Endodermal cell (in vitro differentiated cells): Measurements from ENCODE around the gene ZFAND3. TPM values are rescaled to one million over a fixed set of nuclear protein-coding genes. Genes with fewer than 3 reads are reported as not detected.

Experiments
- DNase-seq: peaks from one replicate; pipeline ENCODE4 v3.0.0-alpha.2; 2017
- H3K27ac ChIP-seq: 2 replicates; pipeline ENCODE4 v1.5.1; 2013; ENCODE audit warnings: mild to moderate bottlenecking, low read depth, low read length, moderate library complexity
- H3K27me3 ChIP-seq: 2 replicates; pipeline ENCODE4 v1.6.1; 2013; ENCODE audit warnings: mild to moderate bottlenecking, low read length, moderate library complexity; ENCODE audit not compliant: insufficient read depth, control insufficient read depth, poor library complexity, severe bottlenecking
- H3K36me3 ChIP-seq: 2 replicates; pipeline ENCODE4 v1.7.0; 2013; ENCODE audit warnings: mild to moderate bottlenecking, low read length, moderate library complexity; ENCODE audit not compliant: control insufficient read depth, insufficient read depth
- H3K4me1 ChIP-seq: one replicate; pipeline ENCODE4 v1.7.0; 2013; ENCODE audit warnings: low read length; ENCODE audit not compliant: control insufficient read depth, insufficient read depth
- H3K4me3 ChIP-seq: 2 replicates; pipeline ENCODE4 v1.5.1; 2013; ENCODE audit warnings: mild to moderate bottlenecking, low read length, moderate library complexity
- H3K9ac ChIP-seq: 2 replicates; pipeline ENCODE4 v1.6.1; 2013; ENCODE audit warnings: mild to moderate bottlenecking, low read length, moderate library complexity; ENCODE audit not compliant: poor library complexity, severe bottlenecking; ENCODE audit errors: extremely low read depth
- H3K9me3 ChIP-seq: 2 replicates; pipeline ENCODE4 v1.6.1; 2013; ENCODE audit warnings: mild to moderate bottlenecking, low read length, moderate library complexity; ENCODE audit not compliant: control insufficient read depth
- H3K27ac Mint-ChIP-seq: 2 replicates; pipeline ENCODE4 v1.8.0; 2020; ENCODE audit warnings: mixed read lengths
- H3K27me3 Mint-ChIP-seq: 2 replicates; pipeline ENCODE4 v1.8.0; 2021; ENCODE audit warnings: mild to moderate bottlenecking, mixed read lengths; ENCODE audit not compliant: insufficient read depth
- H3K36me3 Mint-ChIP-seq: 2 replicates; pipeline ENCODE4 v1.8.0; 2020; ENCODE audit warnings: low read depth, mixed read lengths
- H3K4me1 Mint-ChIP-seq: 2 replicates; pipeline ENCODE4 v1.8.0; 2020; ENCODE audit warnings: mixed read lengths
- H3K4me3 Mint-ChIP-seq: 2 replicates; pipeline ENCODE4 v1.8.0; 2020; ENCODE audit warnings: mild to moderate bottlenecking, moderate library complexity, mixed read lengths
- H3K9me3 Mint-ChIP-seq: 2 replicates; pipeline ENCODE4 v1.8.0; 2020; ENCODE audit warnings: mild to moderate bottlenecking, mixed read lengths
- CTCF ChIP-seq: fragments of 200-600 bp; sonication (generic); conservative IDR thresholded peaks from 2 replicates; pipeline ENCODE4 v1.5.0; 2021; ENCODE audit warnings: antibody characterized with exemption, mild to moderate bottlenecking
- WGBS, 2 experiments: methylation state at CpG; one replicate each; pipeline versions ENCODE4 v1.1.5 to v1.1.7; 2013; ENCODE audit warnings: missing lambda C conversion rate in 2 of 2, mixed read lengths in 1 of 2; ENCODE audit not compliant: insufficient coverage in 1 of 2, insufficient read length in 1 of 2; 5-methylcytosine and 5-hydroxymethylcytosine counted together
- total RNA-seq, 2 donors: library from RNA; stranded (reverse); fragmentation: NEBNext Ultra II Directional in 1 of 2; extraction: Animal tissue kit (Norgen Biotek cat#: 25700) in 1 of 2; gene quantifications; 2 replicates in 1 of 2; 3 replicates in 1 of 2; pipeline ENCODE4 v1.2.1, GENCODE V29; 2021

Gene ZFAND3
- total RNA-seq, 2 donors from 2014 or later = 67.1 to 86.2 TPM

- H3K4me1 Mint-ChIP-seq = peaks cover 6% of the 10 kb centered on the region
- DNase-seq = no peak
- Histone ChIP-seq H3K4me3 (no peak overlapping the region), H3K9me3 (no peaks in the 10 kb centered on the region), H3K9ac (no peak overlapping the region), H3K27me3 (no peaks in the 10 kb centered on the region), H3K36me3 (no peaks in the 10 kb centered on the region), H3K27ac (no peak overlapping the region), H3K4me1 (no peaks in the 10 kb centered on the region)
- H3K36me3 Mint-ChIP-seq = no peaks in the 10 kb centered on the region
- no peak for TF ChIP-seq CTCF
- no peaks in the 10 kb centered on the region for H3K9me3 Mint-ChIP-seq
- H3K27me3 Mint-ChIP-seq = peaks cover 39% of the 10 kb centered on the region
- WGBS, 2 experiments = 81% methylated on average over 1 of the region's 1 CpG; no CpG with 5 or more reads in 1 of the 2 experiments
- H3K27ac Mint-ChIP-seq = no peak overlapping the region
- no peak overlapping the region for H3K4me3 Mint-ChIP-seq
Observed at GRCh38 chr6:37812841-37813240, 6.7 kb upstream of the ZFAND3 start.

- DNase-seq = no peak
- no peak overlapping the region for H3K9ac ChIP-seq
- peaks cover 9% of the 10 kb centered on the region for H3K4me1 Mint-ChIP-seq
- no peak overlapping the region for H3K27ac Mint-ChIP-seq
- H3K9me3 ChIP-seq = no peaks in the 10 kb centered on the region
- no peaks in the 10 kb centered on the region for H3K4me1 ChIP-seq
- no peaks in the 10 kb centered on the region for H3K36me3 ChIP-seq
- 98 to 100% methylated on average over 3 to 6 of the region's 6 CpGs for WGBS, 2 experiments
- H3K27ac ChIP-seq = no peak overlapping the region
- no peak overlapping the region for H3K4me3 ChIP-seq
- H3K27me3 Mint-ChIP-seq = peaks cover 27% of the 10 kb centered on the region
- no peak overlapping the region for H3K4me3 Mint-ChIP-seq
- H3K36me3 Mint-ChIP-seq = no peaks in the 10 kb centered on the region
- H3K9me3 Mint-ChIP-seq = no peaks in the 10 kb centered on the region
- TF ChIP-seq CTCF = no peak
- H3K27me3 ChIP-seq = no peaks in the 10 kb centered on the region
Observed at GRCh38 chr6:37814374-37814773, 5.2 kb upstream of the ZFAND3 start.

- H3K27me3 ChIP-seq = no peaks in the 10 kb centered on the region
- no peaks in the 10 kb centered on the region for H3K36me3 ChIP-seq
- H3K9ac ChIP-seq = no peak overlapping the region
- Mint-ChIP-seq H3K4me3 (no peak overlapping the region), H3K9me3 (no peaks in the 10 kb centered on the region), H3K36me3 (no peaks in the 10 kb centered on the region), H3K4me1 (peaks cover 21% of the 10 kb centered on the region), H3K27ac (no peak overlapping the region), H3K27me3 (peaks cover 27% of the 10 kb centered on the region)
- TF ChIP-seq CTCF = no peak
- no peak overlapping the region for H3K27ac ChIP-seq
- no peak for DNase-seq
- 63 to 80% methylated on average over 5 to 7 of the region's 7 CpGs for WGBS, 2 experiments
- no peaks in the 10 kb centered on the region for H3K4me1 ChIP-seq
- H3K4me3 ChIP-seq = no peak overlapping the region
- H3K9me3 ChIP-seq = no peaks in the 10 kb centered on the region
Observed at GRCh38 chr6:37816599-37817375, 2.7 kb upstream of the ZFAND3 start.
